GM12878 (cell line): ENCODE results near the gene TTF2.

Source experiments
- CBX5 ChIP-seq: sonication (generic); IDR thresholded peaks from 2 replicates; pipeline ENCODE4 v1.6.1; 2016; ENCODE audit warnings: low read depth, moderate library complexity, mild to moderate bottlenecking, inconsistent platforms
- MYC ChIP-seq: IDR thresholded peaks from 2 replicates; pipeline ENCODE4 v1.6.1; 2011; ENCODE audit warnings: mild to moderate bottlenecking, low read length, moderate library complexity, inconsistent platforms; ENCODE audit not compliant: insufficient read depth, insufficient replicate concordance, insufficient read length, severe bottlenecking
- NFIC ChIP-seq: IDR thresholded peaks from 2 replicates; pipeline ENCODE4 v1.6.1; 2012; ENCODE audit warnings: low read depth, mild to moderate bottlenecking, inconsistent platforms, low read length, moderate library complexity
- NFYB ChIP-seq: IDR thresholded peaks from 2 replicates; pipeline ENCODE4 v1.6.1; 2011; ENCODE audit warnings: low read depth, mild to moderate bottlenecking, low read length, improper control_type of control experiment, moderate library complexity; ENCODE audit not compliant: insufficient read depth
- POLR2A ChIP-seq: IDR thresholded peaks from 2 replicates; pipeline ENCODE4 v1.6.1; 2011; ENCODE audit warnings: low read depth, mild to moderate bottlenecking, low read length
- POLR2AphosphoS5 ChIP-seq: IDR thresholded peaks from 2 replicates; pipeline ENCODE4 v1.6.1; 2011; ENCODE audit warnings: mild to moderate bottlenecking, low read length, inconsistent platforms
- RFX5 ChIP-seq: IDR thresholded peaks from 2 replicates; pipeline ENCODE4 v1.6.1; 2011; ENCODE audit warnings: low read depth, low read length, improper control_type of control experiment
- TF ChIP-seq, protein P1 (sequence below), 3 experiments: IDR thresholded peaks in 2 of 3; conservative IDR thresholded peaks in 1 of 3; 2 replicates each; pipeline ENCODE4 v1.5.1; 2011; ENCODE audit warnings: low read depth in 3 of 3, low read length in 3 of 3, mild to moderate bottlenecking in 3 of 3, control low read depth in 2 of 3, moderate library complexity in 2 of 3, inconsistent platforms in 1 of 3, mixed read lengths in 1 of 3; ENCODE audit not compliant: control insufficient read depth in 2 of 3, insufficient read depth in 1 of 3; ENCODE audit errors: extremely low read depth in 1 of 3

DNA sequence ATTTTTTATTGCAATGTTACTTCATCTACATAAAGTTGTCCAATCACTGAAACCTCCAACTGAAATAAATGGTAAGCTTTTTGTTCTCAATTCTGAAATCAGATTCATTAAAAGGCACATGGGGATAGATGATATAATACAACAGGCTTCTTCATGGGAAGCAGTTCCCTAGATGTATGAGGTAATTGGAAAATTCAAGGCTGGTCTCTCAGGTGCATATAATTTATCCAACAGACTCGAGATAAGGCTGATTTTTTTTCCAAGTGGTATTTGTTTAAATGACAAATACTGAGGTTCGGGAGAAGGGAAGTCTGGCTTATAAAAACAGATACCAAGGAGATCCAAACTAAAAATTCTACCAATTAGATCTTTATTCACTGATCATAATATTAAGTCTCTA is 47.2 kb downstream of the TTF2 start:
- no peak for TF ChIP-seq RFX5
- TF ChIP-seq, protein P1, sequence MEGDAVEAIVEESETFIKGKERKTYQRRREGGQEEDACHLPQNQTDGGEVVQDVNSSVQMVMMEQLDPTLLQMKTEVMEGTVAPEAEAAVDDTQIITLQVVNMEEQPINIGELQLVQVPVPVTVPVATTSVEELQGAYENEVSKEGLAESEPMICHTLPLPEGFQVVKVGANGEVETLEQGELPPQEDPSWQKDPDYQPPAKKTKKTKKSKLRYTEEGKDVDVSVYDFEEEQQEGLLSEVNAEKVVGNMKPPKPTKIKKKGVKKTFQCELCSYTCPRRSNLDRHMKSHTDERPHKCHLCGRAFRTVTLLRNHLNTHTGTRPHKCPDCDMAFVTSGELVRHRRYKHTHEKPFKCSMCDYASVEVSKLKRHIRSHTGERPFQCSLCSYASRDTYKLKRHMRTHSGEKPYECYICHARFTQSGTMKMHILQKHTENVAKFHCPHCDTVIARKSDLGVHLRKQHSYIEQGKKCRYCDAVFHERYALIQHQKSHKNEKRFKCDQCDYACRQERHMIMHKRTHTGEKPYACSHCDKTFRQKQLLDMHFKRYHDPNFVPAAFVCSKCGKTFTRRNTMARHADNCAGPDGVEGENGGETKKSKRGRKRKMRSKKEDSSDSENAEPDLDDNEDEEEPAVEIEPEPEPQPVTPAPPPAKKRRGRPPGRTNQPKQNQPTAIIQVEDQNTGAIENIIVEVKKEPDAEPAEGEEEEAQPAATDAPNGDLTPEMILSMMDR (IDR thresholded peaks at IDR 0.05 in 2 of 3, conservative IDR thresholded peaks at IDR 0.05 in 1 of 3; ENCODE audit: control insufficient read depth in 2 of 3, extremely low read depth in 1 of 3, insufficient read depth in 1 of 3, low read depth in 3 of 3, low read length in 3 of 3) = no peak
- TF ChIP-seq CBX5 = no peak
- no peak for TF ChIP-seq POLR2A
- no peak for TF ChIP-seq POLR2AphosphoS5
- no peak for TF ChIP-seq NFIC
- TF ChIP-seq MYC = no peak
- TF ChIP-seq NFYB = no peak
